ENCODE results near the gene LDAH. TPM values are rescaled to one million over a fixed set of nuclear protein-coding genes. Genes with fewer than 3 reads are reported as not detected.

LDAH gene
- total RNA-seq, 4 donors from 2014 or later = 7.4 to 14.5 (median 13.5) TPM

- Histone ChIP-seq H3K36me3 (peaks cover 0 to 6% (median 0%) of the 10 kb centered on the region in 3 donors), H3K27ac (no peak overlapping the region), H3K4me3 (no peak overlapping the region), H3K9me3 (no peaks in the 10 kb centered on the region), H3K27me3 (no peaks in the 10 kb centered on the region), H3K4me1 (no peaks in the 10 kb centered on the region)
- TF ChIP-seq CTCF (IDR thresholded peaks at IDR 0.05) (no peak), POLR2A (IDR thresholded peaks at IDR 0.05) (no peak)
- no peak for DNase-seq
Measured at GRCh38 chr2:20697322-20697934, 125.5 kb downstream of the LDAH start.

GRCh38 chr2:20696366-20696765 lies 126.5 kb downstream of the LDAH start:
- Histone ChIP-seq H3K4me1 (no peaks in the 10 kb centered on the region), H3K36me3 (peaks cover 0 to 6% (median 0%) of the 10 kb centered on the region in 3 donors), H3K4me3 (no peak overlapping the region), H3K27ac (no peak overlapping the region), H3K27me3 (no peaks in the 10 kb centered on the region), H3K9me3 (no peaks in the 10 kb centered on the region)
- no peak for TF ChIP-seq CTCF (IDR thresholded peaks at IDR 0.05)
- no peak for TF ChIP-seq POLR2A (IDR thresholded peaks at IDR 0.05)
- no peak for DNase-seq

DNA sequence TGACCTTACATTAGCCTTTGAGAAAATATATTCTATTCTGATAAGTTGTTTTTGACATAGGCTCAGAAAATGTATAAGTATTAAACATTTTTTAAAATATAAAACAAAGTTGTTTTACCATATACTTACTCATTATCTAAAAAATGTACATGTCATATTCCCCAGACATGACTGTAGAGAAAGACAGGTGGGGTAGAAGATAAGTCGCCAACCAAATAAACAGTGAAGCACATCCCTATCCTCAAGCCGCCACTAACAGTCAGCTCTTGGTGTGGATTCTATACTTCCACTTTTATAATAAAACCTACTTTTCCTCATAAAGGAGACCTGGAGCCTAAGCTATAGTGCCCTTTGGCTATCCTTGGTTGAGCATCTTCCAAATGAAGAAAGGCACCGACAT lies 129.6 kb downstream of the LDAH start:
- no peaks in the 10 kb centered on the region for H3K4me1 ChIP-seq
- no peaks in the 10 kb centered on the region for H3K9me3 ChIP-seq
- H3K4me3 ChIP-seq = no peak overlapping the region
- peaks cover 0 to 16% (median 0%) of the 10 kb centered on the region in 3 donors for H3K36me3 ChIP-seq
- no peak for TF ChIP-seq POLR2A (IDR thresholded peaks at IDR 0.05)
- no peak for TF ChIP-seq CTCF (IDR thresholded peaks at IDR 0.05)
- DNase-seq = no peak
- no peak overlapping the region for H3K27ac ChIP-seq
- no peaks in the 10 kb centered on the region for H3K27me3 ChIP-seq

DNA sequence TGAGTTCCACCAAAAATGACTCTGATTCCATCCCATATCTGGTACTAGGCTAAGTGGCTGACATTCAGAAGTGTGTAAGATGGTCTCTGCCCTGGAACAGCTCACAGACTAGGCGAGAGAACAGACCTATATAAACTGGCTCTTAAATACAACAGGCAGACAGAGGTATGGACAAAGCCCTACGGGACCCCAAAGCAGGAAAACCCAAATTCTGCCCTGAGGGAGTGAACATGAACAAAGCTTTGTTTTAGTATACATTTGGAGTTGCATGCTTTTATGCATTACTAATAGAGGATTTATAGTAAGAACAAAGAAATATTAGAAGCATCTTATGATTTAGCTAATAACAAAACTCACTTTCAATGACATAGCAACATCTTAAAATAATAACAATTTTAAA lies 130.8 kb downstream of the LDAH start:
- Histone ChIP-seq H3K27me3 (no peaks in the 10 kb centered on the region), H3K9me3 (no peaks in the 10 kb centered on the region), H3K36me3 (peaks cover 0 to 20% (median 0%) of the 10 kb centered on the region in 3 donors), H3K27ac (no peak overlapping the region), H3K4me3 (no peak overlapping the region), H3K4me1 (no peaks in the 10 kb centered on the region)
- DNase-seq = no peak
- TF ChIP-seq POLR2A (IDR thresholded peaks at IDR 0.05) (no peak), CTCF (IDR thresholded peaks at IDR 0.05) (no peak)

DNA sequence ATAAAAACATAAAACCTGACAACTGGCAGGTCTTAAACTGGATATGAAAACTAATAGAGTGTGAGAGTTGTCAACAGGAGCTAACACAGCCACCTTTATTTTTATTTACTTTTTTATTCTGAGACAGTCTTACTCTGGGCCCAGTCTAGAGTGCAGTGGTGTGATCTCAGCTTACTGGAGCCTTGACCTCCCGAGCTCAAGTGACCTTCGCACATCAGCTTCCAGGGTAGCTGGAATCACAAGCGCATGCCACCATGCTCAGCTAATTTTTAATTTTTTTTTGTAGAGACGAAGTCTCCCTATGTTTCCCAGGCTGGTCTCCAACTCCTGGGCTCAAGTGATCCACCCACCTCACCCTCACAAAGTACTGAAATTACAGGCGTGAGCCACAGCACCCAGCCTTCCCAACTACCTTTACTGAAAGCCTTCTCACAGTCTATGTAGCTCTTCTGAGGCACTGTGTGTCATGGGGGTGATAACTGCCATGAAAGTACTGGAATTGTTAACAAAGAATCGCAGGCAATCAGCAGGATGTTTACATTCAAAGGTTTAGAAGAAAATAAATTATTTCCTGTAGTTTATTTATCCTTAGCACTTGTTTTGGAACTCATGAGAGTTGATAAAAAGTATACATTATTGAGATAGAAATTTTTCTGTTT lies 131.7 kb downstream of the LDAH start:
- Histone ChIP-seq H3K4me3 (no peak overlapping the region), H3K36me3 (peaks cover 0 to 29% (median 0%) of the 10 kb centered on the region in 3 donors), H3K9me3 (no peaks in the 10 kb centered on the region), H3K27ac (no peak overlapping the region), H3K27me3 (no peaks in the 10 kb centered on the region), H3K4me1 (no peaks in the 10 kb centered on the region)
- DNase-seq = no peak
- TF ChIP-seq CTCF (IDR thresholded peaks at IDR 0.05) (no peak), POLR2A (IDR thresholded peaks at IDR 0.05) (no peak)
